HG03520 (cell line): ENCODE measurements around the gene MYH14.

Source experiments
- ATAC-seq: cut with Tn5 transposase; IDR thresholded peaks from one replicate; pipeline ENCODE4 v1.9.1; 2021; ENCODE audit warnings: mild to moderate bottlenecking, moderate library complexity; ENCODE audit not compliant: unreplicated experiment

The MYH14 gene

GRCh38 chr19:50286443-50286842 is 83.0 kb downstream of the MYH14 start:
- no peak for ATAC-seq

GRCh38 chr19:50287331-50287730 is 83.9 kb downstream of the MYH14 start:
- no peak for ATAC-seq

GRCh38 chr19:50288954-50289353 is 85.5 kb downstream of the MYH14 start:
- ATAC-seq = no peak

DNA sequence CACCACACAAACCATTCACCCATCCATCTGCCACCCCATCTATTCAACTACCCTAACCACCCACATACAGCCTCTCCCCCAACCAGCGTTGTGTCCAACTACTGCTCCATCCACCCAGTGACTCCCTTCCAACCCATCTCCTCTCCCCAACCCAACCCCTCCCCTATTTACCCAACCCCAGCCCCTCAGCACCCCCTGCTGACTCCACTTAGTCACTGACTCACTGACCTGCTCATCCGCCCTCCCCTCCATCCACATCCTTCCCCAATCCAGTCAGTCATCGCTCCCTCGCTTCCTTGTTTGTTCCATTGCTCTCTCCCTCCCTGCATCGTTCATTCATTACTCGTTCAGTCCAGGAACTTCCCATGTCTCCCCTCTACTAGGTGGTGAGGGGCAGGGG is 86.6 kb downstream of the MYH14 start:
- no peak for ATAC-seq

- ATAC-seq = no peak
Observed at GRCh38 chr19:50290775-50291174, 87.4 kb downstream of the MYH14 start.

DNA sequence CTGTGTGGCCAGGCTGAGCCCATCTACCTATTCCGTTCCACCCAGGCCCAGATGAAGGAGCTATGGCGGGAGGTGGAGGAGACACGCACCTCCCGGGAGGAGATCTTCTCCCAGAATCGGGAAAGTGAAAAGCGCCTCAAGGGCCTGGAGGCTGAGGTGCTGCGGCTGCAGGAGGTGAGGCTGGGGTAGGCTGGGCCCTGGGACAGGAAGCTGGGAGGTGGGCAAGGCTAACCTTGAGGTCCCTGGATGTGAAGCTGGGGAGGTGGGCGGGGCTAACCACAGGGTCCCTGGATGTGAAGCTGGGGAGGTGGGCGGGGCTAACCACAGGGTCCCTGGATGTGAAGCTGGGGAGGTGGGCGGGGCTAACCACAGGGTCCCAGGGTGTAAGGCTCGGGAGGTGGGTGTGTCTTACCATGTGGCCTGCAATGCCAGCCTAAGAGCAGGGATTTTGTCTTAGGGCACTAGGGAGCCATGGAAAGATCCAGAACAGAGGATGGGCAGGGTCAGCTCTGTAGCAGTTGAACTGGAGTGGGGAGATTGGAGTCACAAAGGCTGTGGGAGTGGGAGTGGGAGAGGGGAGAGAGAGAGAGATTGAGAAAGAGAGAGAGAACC is 88.9 kb downstream of the MYH14 start:
- no peak for ATAC-seq

DNA sequence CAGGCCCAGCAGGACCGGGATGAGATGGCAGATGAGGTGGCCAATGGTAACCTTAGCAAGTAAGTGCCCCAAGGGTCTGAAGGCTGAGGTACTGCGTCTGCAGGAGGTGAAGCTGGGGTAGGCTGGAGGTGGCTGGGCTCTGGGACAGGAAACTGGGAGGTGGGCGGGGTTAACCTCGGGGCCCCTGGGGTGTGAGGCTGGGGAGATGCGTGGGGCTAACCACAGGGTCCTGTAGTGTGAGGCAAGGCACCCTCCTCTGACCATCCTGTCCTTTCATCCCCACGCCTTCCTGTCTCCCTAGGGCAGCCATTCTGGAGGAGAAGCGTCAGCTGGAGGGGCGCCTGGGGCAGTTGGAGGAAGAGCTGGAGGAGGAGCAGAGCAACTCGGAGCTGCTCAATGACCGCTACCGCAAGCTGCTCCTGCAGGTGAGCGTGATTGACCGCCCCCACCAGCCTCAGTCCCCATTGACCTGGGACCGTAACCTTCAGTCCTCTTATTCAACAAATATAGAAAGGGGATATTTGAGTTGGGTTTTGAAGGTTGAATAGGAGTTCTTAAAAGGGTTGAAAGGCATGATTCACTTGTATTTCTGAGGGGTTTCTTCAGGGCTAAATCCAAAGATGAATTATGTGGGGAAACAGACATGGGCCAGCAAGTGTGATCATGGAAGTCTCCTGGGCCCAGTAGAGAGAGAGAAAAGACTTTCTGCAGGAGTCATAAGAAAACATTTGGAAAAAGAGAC is 90.0 kb downstream of the MYH14 start:
- ATAC-seq = no peak

DNA sequence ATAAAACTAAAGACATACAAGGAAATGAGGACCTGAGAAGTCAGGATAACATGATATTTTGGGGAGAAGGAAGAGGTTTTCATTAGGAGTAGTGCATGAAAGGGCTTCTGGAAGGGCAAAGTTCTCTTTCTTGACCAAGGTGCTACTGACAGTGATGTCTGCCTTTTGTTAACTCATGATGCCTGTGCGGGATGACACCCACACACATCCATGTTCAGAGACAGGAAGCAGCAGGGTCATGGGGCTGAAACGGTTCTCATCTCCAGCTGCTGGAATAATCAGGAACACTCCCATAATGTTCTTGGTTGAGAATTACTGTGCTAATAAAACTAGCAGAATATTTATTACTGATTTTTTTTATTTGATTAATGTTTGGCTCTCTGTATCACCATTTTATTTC is 96.6 kb downstream of the MYH14 start:
- ATAC-seq = no peak

GRCh38 chr19:50300814-50301606 is 97.6 kb downstream of the MYH14 start:
- no peak for ATAC-seq

DNA sequence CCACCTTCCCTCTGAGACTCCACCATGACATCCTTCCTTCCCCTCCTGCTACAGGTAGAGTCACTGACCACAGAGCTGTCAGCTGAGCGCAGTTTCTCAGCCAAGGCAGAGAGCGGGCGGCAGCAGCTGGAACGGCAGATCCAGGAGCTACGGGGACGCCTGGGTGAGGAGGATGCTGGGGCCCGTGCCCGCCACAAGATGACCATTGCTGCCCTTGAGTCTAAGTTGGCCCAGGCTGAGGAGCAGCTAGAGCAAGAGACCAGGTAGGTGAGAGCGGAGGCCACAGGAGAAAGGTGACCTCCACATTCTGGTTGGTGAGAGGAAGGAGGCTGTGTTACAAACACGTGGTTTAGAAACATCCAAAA is 98.2 kb downstream of the MYH14 start:
- ATAC-seq = no peak

GRCh38 chr19:50303558-50303957 is 100.1 kb downstream of the MYH14 start:
- ATAC-seq = no peak

DNA sequence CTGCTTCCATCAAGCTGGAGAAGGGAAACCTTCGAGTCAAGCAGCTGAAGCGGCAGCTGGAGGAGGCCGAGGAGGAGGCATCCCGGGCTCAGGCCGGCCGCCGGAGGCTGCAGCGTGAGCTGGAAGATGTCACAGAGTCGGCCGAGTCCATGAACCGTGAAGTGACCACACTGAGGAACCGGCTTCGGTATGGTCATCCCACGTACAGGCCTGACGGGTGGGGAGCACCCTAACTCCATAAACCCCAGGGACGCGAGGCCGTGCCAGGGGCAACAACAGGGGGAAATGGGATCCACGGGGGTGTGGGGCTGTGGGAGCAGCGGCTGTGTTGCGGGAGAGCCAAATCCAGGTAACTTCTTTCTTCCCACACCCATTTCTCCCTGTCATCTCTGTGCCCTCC is 105.6 kb downstream of the MYH14 start:
- ATAC-seq = no peak

DNA sequence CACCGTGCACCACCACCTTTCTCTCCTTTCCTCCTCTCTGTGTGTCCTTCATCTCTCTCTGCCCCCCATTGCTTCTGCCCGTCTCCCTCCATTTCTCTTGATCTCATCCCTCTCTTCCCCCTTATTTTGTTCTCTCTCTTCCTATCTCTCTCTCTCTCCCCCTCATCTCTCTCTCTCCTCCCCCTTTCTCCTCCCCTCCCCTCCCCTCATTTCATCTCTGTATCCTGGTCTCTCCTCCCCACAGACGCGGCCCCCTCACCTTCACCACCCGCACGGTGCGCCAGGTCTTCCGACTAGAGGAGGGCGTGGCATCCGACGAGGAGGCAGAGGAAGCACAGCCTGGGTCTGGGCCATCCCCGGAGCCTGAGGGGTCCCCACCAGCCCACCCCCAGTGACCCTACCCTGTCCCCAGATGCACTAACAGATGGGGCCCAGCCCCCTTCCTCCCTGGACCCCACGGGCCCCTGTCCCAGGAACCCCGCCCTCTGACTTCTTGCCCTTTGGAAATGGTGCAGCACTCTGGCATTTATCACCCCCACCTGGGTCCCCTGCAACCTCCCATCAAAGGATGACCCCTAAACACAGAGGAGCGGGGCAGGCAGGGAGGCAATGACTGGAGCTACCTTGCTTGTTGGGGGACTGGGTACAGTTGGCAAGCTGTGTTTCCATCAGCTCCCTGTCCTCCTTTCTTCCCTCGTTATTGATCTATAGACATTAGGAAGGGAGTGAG is 106.1 kb downstream of the MYH14 start:
- no peak for ATAC-seq

- ATAC-seq = no peak
Observed at GRCh38 chr19:50310759-50311465, 107.5 kb downstream of the MYH14 start.

- no peak for ATAC-seq
Observed at GRCh38 chr19:50311723-50312635, 108.6 kb downstream of the MYH14 start.

GRCh38 chr19:50312967-50313811 is 109.8 kb downstream of the MYH14 start:
- no peak for ATAC-seq

- ATAC-seq = no peak
Observed at GRCh38 chr19:50313812-50314536, 110.6 kb downstream of the MYH14 start.
